CD4-positive, alpha-beta T cell treated with Interleukin-17A for 1 hour (primary cell): ENCODE results near the gene VPS8.

Source experiments
- DNase-seq: peaks from one replicate; pipeline ENCODE4 v3.0.0-alpha.2; 2020

Gene VPS8

DNA sequence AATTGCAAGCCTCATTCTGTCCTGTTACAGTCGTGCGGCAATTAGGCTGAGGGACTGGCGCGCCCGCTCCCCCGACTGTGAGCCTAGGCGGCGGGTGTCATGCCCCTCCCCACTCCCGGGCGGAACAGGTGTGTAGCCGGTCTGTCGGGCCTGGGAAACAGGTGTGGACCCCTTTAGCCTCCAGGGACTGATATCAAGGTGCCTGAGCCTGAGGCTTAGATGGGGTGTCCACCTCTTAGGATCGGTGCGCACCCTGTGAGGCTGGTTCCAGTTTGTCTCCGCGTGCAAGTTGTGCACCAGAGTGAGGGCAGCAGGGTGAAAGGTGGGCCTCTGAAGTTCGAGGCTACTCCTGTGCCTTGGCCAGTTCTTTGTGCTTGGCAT, 686 bp downstream of the VPS8 start:
- DNase-seq = no peak

DNA sequence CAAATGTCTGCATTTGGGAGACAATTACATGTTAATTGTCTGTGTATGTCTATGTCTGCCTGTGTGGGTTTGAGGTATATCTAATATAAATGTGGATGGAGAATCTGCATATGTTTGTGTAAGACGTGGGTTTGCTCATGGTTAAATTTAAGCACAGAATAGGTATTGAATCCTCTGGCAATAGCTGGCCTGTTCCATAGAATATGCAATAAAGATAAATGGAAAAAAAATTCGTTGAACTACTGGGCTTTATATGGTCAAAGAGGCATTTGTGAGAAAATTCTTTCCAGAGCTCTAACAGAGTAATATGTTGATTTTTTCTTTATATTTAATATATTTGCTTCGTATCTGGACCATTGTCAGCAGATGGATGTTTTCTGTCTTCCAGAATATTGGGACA, 1.4 kb downstream of the VPS8 start:
- DNase-seq = no peak

DNA sequence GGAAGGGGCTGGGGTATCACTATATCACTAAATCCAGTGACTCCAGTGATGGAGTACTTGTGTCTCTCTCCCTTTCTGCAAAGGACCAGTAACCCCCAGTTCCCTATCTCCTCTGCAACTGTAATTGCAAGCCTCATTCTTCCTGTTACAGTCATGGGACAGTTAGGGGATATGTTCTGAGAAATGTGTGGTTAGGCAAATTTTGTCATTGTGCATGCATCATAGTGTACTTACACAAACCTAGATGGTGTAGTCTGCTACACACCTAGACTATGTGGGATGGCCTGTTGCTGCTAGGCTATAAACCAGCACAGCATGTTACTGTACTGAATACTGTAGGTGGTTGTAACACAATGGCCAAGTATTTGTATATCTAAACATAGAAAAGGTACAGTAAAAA, 2.2 kb downstream of the VPS8 start:
- no peak for DNase-seq

DNA sequence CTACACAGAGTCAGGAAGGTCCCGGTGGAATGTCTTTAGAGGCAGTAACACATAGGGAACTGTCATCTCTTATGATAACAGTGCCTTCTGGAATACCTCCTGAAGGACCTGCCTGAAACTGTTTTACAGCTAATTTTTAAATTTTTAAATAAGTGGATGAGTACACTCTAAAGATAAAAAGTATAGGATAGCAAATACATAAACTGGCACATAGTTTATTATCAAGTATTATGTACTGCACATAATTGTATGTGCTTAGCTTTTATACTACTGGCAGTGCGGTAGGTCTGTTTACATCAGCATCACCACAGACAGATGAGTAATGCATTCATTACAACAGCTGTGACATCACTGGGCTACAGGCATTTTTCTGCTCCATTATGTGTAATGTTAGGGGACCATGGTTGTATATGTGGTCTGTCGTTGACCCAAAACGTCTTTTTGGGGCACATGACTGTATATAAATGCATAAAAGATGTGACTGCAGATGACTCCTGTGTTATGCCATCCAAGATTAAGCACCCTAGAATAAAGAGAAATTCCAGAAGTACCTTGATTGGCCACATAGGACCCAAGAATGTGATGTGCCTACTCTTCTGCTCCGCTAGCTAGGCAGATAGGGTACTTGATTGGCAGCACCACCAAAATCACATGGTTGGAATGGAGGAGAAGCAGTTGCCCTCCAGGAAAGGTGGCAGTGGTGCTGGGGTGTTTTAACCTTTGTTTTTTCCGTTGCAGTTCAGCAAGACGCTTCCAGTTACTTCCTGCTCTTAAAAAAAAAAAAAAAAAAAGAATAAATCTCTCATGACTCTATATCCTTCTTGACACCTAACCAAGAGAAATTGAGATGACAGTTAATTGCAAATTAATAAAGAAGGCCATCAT, 3.3 kb downstream of the VPS8 start:
- peak; percentile 23 for DNase-seq

DNA sequence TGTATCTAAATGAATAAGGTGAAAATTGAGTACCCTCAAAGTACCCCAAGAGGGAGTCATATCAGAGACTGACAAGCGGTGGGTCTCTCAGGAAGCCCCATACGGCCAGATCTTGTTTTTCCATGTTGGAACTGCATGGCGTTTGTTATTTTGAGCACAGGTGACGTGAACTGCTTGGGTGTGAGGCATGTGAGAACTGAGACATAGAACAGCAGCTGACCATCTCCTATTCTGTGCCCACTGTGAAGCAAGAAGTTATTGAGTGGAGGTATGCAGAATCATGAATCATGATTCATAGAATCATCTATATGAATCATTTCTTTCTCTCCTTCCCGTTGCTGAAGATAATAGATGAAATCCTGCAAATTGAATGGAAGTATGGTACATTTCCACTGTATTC, 4.6 kb downstream of the VPS8 start:
- no peak for DNase-seq

DNA sequence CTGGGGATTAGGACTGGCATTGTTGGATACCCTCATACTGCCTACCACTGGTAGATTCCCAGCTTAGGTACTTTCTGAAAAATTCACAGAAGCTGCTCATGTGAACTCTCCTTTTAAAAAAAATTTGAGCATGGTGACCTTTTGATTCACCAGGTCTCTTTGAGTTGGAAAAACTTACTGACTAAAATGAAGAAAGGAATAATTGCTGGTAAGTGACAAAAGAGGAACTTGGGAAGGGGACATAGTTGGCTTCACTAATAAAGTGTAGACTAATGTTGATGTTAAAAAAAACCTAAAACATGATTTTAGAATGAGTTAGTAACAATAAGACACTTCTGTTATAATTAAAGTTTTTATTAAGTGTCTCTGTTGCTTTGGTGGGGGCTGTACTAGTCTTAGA, 8.6 kb downstream of the VPS8 start:
- no peak for DNase-seq

DNA sequence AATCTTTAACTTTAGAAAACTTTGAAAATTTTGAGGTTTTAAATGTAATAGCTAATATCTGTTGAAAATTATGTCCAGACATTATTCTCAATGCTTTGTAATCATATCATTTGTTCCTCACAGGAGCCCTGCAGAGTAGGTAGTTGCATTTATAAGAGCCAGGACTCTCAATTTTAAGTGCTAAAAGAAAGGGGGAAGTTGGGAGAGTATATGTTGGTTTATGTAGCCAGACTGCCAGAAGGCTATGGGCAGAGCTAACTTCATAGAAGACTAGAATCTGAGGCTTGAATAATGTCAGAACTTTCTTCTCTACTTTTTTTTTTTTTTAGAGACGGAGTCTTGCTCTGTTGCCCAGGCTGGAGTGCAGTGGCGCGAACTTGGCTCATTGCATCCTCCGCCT, 9.1 kb downstream of the VPS8 start:
- DNase-seq = no peak

DNA sequence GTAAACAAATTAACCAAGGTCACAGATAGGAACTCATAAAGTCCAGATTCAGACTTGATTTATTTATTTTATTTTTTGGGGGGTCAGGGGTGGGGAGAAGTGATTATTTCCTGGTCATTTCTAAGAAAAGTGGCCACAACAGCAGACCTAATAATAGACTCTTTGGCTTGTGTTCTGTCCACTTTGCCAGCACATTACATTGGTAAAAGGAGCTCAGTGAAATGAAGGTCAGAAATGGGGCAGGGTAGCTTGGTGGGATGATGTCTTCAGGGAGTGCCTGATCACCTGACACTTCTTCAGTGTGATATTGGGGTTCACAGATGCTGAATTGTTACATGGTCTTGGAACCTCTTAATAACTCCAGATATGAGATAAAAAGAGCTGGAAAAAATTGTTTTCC, 10.1 kb downstream of the VPS8 start:
- DNase-seq = no peak

DNA sequence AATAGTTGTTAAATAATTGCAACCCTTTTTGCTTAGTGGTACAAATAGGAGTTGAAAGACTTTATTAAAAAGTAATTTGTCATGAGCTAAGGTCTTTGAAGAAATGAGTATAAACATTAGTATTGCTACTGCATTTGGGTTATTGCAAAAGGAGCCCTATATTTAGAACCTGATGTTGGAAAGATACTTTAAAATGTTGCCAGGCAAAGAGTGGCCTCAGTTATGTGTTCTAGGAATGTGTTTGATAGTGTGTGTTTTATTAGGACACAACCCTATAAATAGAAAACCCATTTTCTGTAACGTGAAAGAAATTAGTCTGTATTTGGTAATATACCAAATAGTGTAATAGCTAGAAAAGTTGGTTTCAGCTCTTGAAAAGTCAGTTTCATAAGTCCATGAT, 10.7 kb downstream of the VPS8 start:
- DNase-seq = no peak

DNA sequence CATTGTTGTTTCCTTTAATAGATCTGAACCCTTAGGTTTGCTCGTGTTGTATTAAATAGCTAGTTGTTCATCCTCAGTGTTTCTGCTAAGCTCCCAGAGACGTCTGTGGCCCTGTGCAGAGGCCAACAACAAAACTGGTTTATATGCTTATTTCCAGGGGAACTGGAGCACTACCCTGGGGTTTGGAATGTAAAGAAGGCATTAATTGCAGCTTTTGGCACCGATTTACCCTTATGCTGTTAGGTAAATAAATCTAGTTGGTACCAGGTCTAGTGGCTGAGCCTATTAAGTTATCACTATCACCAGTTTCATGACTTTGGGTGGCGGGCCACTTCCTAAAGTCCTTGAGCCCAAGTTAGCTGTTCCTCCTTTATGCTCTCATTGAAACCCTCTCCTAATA, 12.0 kb downstream of the VPS8 start:
- DNase-seq = no peak

DNA sequence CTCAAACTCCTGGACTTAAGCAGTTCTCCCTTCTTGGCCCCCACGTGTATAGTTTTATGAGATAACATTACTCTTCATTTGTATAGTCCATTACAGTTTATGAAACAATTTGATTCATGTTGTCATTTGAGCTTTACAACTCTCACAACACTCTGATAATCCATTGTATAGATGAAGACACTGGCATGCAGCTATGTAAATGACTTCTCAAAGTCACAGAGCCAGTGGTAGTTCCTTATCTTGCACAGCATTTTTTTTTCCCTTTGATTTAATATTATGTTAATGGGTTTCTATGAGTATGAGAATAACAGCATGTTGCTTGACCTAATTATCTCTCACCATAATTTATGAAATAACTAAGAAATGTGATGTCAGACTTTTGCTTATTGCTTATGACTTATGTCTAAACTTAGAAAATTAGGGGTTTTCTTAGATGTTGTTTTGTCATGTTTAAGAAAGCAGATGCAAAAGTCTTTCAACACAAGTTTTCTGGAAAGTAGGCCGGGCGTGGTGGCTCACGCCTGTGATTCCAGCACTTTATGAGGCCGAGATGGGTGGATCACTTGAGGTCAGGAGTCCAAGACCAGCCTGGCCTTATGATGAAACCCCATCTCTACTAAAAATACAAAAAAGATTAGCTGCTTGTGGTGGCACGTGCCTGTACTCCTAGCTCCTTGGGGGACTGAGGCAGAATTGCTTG, 13.3 kb downstream of the VPS8 start:
- no peak for DNase-seq

DNA sequence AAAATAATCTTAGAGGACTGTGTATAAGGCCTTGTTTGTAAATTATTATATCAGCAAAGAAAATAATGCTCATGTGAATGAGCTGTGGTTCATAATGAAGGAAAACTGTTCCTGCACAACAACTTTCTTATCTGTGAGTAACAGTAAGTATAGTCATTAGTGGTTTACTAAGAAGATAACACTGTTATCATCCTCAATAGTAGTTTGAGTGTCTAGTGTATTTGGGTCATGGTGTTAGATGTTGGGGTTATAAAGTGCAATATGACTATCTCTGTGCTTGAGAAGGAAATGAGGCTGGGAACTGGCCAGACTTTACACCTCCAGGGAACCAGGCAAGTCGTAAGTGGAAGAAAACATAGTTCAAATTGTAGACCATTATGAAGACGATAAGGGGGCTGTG, 15.6 kb downstream of the VPS8 start:
- no peak for DNase-seq

DNA sequence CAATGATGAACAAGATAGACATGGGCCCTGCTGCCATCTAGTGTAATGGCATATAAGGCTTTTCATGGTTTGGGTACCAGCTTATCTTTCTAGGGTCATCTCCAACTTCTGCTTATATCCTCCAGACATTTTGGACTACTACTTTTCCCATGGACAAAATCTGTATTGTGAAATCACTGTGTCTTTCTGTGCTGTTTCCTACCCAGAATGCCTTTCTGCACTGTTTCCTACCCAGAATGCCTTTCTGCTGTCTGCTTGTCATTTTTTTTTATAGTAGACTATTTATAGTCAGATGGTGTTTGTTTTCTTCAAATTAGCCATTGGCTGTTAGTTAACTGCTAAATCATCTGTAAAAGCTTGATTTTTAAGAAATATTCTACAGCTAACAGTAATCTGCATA, 20.1 kb downstream of the VPS8 start:
- no peak for DNase-seq

DNA sequence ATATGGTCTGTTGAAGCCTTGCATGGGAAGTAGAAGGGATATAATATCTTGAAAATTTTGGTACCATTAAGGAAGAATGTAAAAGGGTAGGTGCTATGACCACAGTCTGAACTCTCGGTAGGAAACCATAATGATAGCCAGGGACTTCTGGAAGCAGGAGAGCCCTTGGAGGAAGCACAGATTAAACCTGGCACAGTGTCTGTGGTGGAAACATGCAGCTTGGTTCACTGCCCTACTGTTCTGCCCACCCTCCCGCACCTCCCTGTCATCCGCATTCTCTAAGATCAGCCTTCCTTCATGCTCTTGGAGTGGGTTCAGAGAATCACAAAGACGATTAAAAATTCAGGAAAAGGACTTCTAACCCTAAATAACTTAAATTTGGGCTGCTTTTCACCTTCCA, 20.9 kb downstream of the VPS8 start:
- no peak for DNase-seq

DNA sequence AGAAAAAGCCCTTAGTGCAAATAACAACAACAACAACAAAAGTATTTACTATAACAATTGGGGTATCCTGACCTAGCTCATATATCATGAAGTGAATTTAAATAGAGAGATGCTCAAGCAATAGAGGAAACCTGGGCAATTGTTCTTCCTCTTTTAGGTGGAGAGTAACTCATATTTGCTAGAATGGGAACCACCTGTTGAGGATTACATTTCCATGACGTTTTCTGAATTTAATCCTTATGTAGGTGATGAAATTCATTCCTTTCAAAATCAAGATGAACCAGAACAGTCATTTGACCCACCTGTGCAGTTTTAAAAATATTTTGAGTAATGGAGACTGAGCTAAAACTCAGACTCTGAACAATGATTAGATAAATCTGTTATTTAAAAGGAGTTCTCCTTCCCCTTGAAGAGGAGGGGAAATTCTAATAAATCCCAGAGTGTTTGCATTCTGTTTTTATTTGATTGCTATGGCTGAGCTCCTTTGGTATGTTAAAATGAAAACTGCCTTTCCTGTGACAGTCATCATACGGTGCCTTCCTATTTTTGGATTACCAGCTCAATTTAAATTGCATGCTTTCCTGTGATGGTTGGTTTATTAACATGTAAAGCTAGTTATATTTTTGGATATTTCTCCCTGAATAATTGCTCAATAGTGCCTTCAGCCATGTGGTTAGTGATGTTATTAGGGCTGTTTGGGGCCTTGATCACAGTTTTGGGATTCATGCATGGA, 24.3 kb downstream of the VPS8 start:
- DNase-seq = no peak

DNA sequence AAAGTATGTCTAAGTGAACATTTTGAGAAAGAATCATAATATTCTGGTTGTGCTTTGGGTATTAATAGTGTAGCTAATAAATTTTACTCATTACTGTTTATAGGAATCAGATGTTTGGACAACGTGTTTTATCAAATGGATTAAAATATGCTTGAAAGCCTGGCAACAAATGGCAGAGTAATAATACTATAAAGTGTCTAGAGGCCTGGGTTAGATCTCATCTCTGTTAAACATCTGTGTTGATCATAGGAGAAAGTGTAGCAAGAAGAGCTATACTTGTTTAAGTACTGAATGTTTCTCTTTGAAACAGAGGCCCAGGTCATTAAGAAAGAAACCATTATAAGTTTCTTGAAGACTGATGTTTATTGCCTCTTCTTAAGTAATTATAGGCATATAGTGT, 30.5 kb downstream of the VPS8 start:
- DNase-seq = no peak

DNA sequence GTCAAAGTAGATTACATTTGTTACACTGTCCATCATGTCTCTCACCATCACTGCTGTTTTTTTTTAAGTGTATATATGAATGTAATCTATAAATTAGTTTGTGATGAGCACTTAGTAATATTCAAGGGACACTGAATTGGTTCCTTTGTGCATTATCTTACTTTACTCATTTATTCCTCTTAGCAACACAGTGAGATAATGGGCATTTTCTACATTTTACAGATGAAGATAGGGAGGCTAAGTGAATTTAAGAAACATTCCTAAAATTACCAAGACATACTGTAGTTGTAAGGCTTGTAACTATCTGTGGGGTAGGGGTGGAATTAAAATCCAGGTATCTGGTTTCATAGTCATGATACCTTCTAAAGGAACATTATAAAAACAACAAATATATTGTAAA, 33.9 kb downstream of the VPS8 start:
- DNase-seq = no peak

DNA sequence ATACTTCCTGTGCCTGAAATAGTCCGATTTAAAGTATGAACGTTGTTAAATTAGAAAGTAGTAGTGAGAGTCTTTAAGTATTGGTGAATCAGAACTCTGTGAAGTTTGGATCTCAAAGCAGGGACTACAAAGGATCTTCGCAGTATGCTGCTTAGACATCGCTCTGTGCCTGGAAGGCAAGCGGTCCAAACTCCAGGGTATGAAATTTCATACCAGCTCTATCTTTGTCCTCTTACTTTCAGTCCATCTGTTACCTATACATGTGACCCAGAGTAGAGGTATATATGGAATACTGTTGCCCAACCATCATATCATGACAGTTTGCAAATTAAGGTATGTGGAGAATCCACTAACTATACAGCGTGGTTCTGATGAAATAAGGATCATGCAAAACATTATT, 34.5 kb downstream of the VPS8 start:
- no peak for DNase-seq

DNA sequence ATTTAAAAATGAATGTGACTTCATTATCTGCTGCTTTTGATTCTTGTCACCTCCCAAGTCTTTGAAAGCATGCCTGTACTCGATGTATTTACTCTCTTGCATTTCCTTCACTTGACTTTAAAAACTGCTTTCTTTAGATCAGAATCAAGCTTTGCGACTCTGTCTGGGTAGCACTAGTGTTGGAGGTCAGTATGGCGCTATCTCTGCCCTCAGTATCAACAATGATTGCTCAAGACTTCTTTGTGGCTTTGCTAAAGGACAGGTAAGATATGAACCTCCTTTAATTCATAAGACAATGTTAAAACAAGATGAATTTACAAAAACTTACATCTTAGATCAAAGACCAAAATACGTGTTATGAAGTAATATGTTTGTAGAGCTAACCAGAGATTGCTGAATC, 37.0 kb downstream of the VPS8 start:
- no peak for DNase-seq

DNA sequence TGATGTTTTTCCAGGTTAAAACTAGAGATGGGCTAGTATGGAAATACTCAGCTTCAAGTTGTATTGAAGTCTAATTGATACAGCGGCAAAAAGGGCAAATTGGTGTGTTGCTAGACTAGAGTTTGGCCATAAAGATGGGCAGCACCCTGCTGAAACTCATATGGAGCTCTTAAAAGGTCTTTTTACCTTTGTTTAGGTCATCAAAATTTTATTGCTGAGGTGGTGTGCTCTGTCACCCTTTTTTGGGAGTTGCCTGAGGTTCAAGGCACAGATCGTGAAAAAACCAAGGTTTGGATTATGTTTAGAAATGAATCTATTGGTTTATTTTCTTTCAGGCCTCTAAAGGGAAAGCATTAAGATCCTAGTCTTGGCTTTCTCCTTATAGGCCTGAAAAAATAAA, 38.2 kb downstream of the VPS8 start:
- no peak for DNase-seq

DNA sequence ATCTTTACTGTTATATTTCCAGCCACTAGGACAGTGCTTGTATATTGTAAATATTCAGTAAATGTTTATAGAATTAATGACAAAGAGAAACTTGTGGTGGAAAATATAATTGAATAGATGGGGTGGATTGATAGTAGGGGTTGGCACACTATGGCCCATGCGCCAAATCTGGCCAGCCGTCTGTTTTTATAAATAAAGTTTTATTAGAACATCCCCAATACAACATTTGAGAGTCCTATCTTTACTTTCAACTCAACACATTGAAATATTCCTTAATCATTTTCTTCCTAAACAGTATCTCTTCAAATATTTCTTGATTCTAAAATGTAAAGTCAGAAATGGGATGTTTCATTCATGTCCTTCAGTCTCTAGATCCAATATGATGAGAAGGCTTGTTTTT, 45.1 kb downstream of the VPS8 start:
- no peak for DNase-seq

DNA sequence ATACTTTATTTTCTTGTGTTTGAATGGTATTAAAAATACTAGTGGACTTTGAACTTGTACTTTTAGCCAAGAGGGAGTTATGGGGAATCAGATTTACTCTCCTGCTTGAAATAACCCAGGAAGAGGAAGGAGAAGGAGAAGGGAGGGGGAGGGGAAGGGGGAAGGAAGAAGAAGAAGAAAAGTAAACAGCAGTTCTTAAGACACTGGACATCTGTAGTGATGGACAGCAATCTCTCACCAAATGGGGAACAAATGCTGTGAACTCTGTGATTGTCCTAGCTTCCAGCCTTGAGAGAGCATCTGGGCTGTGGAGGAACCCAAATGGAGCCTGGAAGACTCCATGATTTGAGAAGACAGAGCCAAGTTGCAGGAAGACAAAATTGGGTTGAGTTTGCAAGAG, 52.0 kb downstream of the VPS8 start:
- no peak for DNase-seq

DNA sequence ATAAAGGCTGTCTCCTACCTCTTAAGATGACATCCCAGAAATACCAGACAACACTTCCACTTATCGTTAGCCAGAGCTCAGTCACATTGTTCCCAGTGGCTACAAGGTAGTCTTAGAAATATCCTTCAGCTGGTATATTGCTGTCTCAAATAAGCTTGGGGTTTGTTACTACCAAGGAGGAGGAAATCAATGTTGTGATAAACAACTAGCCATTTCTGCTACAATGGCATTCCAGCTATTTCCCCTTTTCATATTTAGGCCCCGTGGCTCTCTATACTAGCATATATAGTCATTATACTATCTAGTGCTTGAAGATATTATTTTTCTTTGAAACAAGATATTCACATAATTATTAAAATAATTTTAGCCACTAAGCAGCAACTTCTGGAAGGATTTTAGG, 56.5 kb downstream of the VPS8 start:
- DNase-seq = no peak

DNA sequence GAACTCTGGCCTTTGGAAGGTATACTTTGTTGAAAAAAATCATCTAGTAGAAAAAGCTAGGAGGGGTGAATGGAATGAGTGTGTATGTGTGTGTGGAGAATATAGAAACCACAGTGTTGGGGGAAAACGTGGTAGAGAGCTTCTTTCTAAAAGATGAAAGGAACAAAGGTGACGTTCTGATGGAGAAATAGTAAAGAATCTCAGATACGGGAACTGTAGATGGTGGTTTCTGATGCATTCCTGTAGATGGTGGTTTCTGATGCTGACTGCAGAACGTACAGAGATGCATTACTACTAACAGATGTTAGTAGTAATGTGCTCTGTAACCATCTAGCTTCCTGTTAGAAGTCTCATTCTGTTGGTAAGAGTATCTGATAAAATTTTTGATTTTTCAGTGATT, 60.2 kb downstream of the VPS8 start:
- DNase-seq = no peak
